H54 (cell line): ENCODE measurements around the gene OXT.

Experiments
- DNase-seq: peaks from one replicate; pipeline ENCODE4 v3.0.0; 2011; ENCODE audit warnings: low spot score, mixed read lengths; ENCODE audit not compliant: insufficient read length
- FAIRE-seq: peaks from 3 replicates; lab custom pipeline; 2011; peaks lifted over from hg19 to GRCh38; lab: Jason Lieb, UNC
- POLR2A ChIP-seq: IDR thresholded peaks from 2 replicates; pipeline ENCODE4 v1.6.1; 2011; ENCODE audit warnings: low read depth, mild to moderate bottlenecking, low read length

OXT gene

GRCh38 chr20:3084283-3084985 is 13.0 kb downstream of the OXT start, which contains the start of gene AVP:
TSS of gene AVP (minus strand) at chr20:3084724. CDS start at chr20:3084674, 50 bp downstream.
- FAIRE-seq (no peak), DNase-seq (no peak)
- TF ChIP-seq POLR2A = no peak

GRCh38 chr20:3084986-3085360 is 13.6 kb downstream of the OXT start:
- DNase-seq (no peak), FAIRE-seq (no peak)
- TF ChIP-seq POLR2A = no peak

GRCh38 chr20:3085571-3086072 is 14.2 kb downstream of the OXT start:
- no peak for TF ChIP-seq POLR2A
- FAIRE-seq (no peak), DNase-seq (no peak)

GRCh38 chr20:3088031-3088430 is 16.6 kb downstream of the OXT start:
- no peak for FAIRE-seq
- no peak for TF ChIP-seq POLR2A
- DNase-seq = no peak

- no peak for TF ChIP-seq POLR2A
- no peak for FAIRE-seq
- no peak for DNase-seq
These were observed 19.1 kb downstream of the OXT start for GRCh38 chr20:3090565-3090964.

- no peak for FAIRE-seq
- TF ChIP-seq POLR2A = no peak
- no peak for DNase-seq
These were observed 21.4 kb downstream of the OXT start for GRCh38 chr20:3092611-3093379.

GRCh38 chr20:3093861-3094361 is 22.5 kb downstream of the OXT start:
- TF ChIP-seq POLR2A = no peak
- DNase-seq = no peak
- no peak for FAIRE-seq

- no peak for FAIRE-seq
- DNase-seq = no peak
These were observed 23.6 kb downstream of the OXT start for GRCh38 chr20:3094848-3095629.

GRCh38 chr20:3100480-3100879 is 29.1 kb downstream of the OXT start:
- DNase-seq (no peak), FAIRE-seq (no peak)
- no peak for TF ChIP-seq POLR2A

More at GRCh38 chr20:3094848-3095629, 23.6 kb downstream of the OXT start:
- TF ChIP-seq POLR2A = no peak

- FAIRE-seq = no peak
- DNase-seq = no peak
- no peak for TF ChIP-seq POLR2A
These were observed 29.8 kb downstream of the OXT start for GRCh38 chr20:3101251-3101650.

GRCh38 chr20:3101737-3102574 is 30.5 kb downstream of the OXT start:
- DNase-seq = no peak
- no peak for FAIRE-seq
- TF ChIP-seq POLR2A = no peak

GRCh38 chr20:3102575-3103368 is 31.4 kb downstream of the OXT start:
- TF ChIP-seq POLR2A = no peak
- DNase-seq (no peak), FAIRE-seq (no peak)
